OCI-LY3 (cell line): Measurements from ENCODE around the gene CHD2.

Experiments
- EZH2phosphoT487 ChIP-seq: fragments of 200-600 bp; shearing (Covaris generic); IDR thresholded peaks from 2 replicates; pipeline ENCODE4 v1.6.1; 2018; ENCODE audit warnings: antibody characterized with exemption, mixed run types, low read depth
- TF ChIP-seq, protein P1 (sequence below): fragments of 200-600, 300-600 bp; sonication (generic); IDR thresholded peaks from 2 replicates; pipeline ENCODE4 v1.5.1; 2014; ENCODE audit warnings: antibody characterized with exemption, low read length, low read depth

DNA sequence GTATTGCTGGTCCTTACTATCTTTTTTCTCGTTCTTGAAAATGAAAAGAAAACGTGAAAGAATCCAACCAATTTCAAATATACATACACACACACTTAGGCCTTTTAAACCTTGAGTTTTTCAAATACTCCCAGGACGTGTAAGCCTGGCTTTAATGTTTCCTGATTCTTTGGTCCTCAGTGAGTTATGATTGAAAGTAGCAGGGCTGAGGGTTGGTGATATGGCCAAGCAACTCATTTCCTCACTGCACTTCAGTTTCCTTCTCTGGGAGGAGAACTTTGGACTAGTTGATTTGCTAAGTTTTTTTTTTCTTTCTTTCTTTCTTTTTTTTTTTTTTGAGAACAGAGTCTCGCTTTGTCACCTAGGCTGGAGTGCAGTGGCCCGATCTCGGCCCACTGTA, 34.6 kb downstream of the CHD2 start:
- TF ChIP-seq, protein P1, sequence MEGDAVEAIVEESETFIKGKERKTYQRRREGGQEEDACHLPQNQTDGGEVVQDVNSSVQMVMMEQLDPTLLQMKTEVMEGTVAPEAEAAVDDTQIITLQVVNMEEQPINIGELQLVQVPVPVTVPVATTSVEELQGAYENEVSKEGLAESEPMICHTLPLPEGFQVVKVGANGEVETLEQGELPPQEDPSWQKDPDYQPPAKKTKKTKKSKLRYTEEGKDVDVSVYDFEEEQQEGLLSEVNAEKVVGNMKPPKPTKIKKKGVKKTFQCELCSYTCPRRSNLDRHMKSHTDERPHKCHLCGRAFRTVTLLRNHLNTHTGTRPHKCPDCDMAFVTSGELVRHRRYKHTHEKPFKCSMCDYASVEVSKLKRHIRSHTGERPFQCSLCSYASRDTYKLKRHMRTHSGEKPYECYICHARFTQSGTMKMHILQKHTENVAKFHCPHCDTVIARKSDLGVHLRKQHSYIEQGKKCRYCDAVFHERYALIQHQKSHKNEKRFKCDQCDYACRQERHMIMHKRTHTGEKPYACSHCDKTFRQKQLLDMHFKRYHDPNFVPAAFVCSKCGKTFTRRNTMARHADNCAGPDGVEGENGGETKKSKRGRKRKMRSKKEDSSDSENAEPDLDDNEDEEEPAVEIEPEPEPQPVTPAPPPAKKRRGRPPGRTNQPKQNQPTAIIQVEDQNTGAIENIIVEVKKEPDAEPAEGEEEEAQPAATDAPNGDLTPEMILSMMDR = no peak
- TF ChIP-seq EZH2phosphoT487 = no peak
